Measurements from ENCODE around the gene NUDT22.

NUDT22 gene

DNA sequence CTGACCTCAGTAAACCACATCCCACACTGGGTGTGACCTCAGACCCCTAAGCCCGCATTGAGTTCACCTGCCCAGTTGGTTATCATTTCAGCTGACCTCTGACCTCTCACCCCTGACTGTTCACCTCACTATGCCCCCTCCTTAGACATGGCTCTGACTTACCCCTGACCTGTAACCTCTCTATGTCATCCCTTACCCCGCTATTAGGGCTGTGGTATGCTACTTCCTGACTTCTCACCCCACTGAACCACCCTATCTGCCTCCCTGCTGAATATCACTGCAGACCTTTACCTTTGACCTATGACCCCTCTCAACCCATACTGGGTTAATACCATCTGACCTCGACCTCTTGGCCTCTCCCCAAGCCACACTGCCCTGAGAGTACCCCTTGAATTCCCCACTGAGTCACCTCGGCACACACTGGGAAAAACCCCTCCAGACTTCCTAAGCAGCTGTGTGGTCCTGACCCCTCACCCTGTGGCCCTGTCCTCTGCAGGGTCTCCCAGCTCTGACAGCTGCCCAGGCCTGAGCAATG lies 33.5 kb downstream of the NUDT22 start:
- no peak for DNase-seq

DNA sequence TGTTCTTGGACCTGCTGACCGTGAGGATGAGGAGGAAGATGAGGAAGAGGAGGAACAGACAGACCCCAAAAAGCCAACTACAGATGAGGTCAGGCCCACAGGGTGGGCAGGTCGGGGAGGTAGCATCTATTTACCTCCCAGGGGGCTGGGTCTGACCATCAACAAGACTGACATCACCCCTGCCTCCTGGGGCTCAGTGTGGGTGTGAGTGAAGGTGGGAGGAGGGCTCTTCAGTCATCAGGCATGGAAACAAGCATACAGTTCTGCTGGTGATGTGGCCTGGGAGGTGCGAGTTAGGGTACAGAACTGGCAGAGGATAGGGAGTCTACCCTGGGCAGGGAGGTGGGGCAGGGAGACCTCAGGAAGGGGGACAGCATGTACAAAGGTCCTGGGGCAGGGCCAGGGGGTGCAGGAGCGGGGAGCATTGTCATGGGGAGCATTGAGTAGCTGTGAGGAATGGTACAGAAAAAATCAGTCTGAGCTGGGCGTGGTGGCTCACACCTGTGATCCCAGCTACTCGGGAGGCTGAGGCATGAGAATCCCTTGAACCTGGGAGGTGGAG lies 34.2 kb downstream of the NUDT22 start:
- no peak for DNase-seq

DNA sequence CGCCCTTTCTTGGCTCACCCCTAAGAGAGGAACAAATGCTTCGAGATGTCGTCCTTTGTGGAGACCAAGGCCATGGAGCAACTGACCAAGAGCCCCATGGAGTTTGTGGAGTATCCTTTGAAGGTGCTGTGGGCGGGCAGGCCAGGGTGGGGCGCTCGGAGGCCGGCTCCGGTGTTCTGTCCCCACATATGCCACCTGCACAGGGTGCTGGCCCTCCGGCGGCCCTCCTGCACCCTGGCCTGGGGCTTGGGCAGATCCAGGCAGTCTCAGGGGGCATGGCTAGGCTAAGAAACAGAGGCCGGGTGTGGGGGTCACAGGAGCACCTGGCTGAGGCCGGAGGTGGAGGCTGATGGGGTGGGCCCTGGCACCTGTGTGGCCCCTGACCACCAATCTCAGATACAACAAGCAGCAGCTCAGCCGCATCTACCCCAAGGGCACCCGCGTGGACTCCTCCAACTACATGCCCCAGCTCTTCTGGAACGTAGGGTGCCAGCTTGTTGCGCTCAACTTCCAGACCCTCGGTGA lies 35.5 kb downstream of the NUDT22 start:
- no peak for DNase-seq

DNA sequence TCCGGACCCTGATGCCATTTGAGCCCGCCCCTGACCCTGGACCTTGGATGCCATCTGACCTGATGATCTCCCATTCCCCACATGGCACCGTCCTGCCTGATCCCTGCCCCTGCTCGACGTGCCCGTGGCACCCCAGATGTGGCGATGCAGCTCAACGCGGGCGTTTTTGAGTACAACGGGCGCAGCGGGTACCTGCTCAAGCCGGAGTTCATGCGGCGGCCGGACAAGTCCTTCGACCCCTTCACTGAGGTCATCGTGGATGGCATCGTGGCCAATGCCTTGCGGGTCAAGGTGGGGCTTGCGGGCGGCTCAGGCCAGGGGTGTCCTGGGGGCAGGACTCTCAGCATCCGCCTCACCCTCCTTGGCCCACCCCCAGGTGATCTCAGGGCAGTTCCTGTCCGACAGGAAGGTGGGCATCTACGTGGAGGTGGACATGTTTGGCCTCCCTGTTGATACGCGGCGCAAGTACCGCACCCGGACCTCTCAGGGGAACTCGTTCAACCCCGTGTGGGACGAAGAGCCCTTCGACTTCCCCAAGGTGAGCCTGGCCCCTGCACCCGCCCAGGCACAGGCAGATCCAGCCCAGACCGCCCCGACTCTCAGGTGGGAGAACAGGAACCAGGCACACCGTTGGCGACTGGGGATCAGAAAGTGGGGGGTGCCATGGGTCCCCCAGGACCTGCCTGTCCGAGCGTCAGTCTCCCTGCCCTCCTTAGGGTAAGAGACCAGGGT lies 36.4 kb downstream of the NUDT22 start:
- DNase-seq: no peak

DNA sequence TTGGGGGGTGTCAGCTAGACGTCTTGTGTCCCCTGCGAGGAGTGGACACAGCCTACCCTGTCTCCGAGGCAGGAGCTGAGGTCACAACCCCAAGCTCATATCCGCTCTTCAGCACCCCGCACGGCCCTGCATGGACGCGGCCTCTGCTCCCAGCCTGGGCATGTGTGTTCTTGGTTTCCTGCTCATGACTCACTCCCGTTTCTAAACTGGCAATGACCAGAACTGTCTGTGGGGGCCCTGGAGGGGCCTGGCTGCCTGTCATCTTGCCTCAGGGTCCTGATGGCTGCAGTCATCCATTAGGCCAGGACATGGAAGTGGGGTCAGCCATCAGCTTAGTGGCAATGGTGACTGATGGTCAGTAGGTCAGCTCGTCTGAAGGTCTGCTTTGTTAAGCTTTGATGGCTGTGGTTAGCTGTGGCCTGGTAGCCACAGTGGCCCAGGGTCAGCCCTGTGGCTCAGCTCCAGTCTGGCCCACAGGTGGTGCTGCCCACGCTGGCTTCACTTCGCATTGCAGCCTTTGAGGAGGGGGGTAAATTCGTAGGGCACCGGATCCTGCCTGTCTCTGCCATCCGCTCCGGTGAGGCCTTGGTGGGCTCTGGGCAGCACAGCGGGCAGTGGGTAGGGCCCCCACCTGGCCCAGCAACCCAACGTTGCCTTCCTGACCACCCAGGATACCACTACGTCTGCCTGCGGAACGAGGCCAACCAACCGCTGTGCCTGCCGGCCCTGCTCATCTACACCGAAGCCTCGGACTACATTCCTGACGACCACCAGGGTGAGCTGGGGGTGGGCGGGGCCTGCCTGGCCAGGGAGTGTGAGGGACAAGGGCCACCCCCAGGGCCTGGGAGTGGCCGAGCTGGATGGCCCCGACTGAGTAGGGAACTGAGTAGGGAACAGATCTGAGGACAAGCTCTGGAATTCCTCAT lies 37.2 kb downstream of the NUDT22 start:
- no peak for DNase-seq

DNA sequence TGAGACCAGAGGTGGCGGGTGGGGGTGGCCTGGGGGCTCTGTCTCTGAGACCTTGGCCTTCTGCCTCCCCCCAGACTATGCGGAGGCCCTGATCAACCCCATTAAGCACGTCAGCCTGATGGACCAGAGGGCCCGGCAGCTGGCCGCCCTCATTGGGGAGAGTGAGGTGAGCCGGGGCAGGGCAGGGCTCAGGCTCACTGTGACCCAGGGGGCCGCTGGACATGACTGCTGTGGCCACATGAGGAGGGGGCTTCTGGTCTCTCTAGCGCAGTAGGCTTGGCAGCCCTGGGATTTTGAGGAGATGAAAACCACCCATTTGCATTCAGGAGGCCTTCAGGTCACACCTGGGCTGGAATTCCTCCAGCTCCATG lies 37.9 kb downstream of the NUDT22 start:
- no peak for DNase-seq

DNA sequence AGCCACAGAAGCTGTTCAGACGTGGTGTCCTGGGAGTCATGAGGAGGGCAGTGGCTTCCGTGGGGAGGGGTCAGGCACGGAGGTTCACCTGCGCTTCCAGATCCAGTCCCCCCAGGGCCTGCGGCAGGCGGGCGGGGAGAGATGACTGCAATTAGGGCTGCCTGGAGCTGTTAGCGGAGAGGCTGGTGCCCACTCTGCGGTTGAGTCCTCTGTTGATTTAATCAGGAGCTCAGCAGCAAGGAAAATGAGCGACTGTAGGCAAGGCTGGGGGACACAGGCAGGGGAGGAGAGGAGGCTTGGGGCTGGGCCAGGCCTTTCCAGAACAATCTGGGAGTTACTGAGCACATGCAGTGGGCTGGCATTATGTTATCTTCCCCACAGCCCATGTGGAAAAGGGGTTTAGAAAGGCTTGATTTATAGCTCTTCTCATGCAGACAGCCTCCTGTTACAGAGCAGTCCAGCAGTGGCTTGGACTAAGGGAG lies 38.3 kb downstream of the NUDT22 start:
- DNase-seq: no peak

DNA sequence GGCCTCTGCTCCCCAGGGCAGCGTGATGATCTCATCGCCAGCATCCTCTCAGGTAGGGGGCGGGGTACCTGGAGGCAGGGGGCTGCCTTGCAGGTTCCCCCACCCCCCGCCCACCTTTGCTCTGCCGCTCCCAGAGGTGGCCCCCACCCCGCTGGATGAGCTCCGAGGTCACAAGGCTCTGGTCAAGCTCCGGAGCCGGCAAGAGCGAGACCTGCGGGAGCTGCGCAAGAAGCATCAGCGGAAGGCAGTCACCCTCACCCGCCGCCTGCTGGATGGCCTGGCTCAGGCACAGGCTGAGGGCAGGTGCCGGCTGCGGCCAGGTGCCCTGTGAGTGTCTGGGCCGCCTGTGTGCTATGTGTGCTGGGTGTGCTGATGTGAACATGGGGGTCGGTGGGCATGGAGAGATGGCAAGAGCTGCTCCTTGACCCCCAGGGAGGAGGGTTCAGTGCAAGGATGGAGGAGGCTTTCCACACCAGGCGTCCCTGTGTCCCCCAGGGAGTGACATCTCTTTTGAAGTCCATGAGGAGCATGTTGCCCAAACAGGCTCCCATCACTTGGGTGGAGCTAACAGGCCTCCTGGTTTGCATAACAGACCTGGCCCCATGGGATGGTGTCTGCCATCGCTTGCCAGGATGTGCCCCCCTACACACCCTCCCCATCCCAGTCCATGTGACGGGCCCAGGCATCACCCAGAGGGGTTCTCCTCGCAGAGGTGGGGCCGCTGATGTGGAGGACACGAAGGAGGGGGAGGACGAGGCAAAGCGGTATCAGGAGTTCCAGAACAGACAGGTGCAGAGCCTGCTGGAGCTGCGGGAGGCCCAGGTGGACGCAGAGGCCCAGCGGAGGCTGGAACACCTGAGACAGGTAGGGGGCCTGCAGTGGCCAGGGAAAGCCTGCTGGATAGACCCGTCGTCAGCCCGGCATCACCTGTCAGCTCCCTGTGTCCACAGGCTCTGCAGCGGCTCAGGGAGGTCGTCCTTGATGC lies 39.4 kb downstream of the NUDT22 start:
- DNase-seq: no peak

DNA sequence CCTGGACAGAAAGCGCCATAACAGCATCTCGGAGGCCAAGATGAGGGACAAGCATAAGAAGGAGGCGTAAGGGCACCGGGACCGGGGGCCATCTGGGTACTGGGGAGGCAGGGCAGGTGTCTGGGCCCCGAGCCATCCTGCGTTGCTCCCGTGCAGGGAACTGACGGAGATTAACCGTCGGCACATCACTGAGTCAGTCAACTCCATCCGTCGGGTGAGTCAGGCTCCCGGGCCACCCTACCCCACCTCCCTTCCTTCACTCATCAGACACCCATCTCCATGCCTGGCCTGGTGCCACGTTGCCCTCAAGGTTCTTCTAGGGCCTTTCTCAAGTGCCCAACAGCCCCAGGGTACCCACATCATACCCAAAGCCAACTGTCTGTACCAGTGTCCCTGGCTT lies 40.3 kb downstream of the NUDT22 start:
- DNase-seq: no peak

DNA sequence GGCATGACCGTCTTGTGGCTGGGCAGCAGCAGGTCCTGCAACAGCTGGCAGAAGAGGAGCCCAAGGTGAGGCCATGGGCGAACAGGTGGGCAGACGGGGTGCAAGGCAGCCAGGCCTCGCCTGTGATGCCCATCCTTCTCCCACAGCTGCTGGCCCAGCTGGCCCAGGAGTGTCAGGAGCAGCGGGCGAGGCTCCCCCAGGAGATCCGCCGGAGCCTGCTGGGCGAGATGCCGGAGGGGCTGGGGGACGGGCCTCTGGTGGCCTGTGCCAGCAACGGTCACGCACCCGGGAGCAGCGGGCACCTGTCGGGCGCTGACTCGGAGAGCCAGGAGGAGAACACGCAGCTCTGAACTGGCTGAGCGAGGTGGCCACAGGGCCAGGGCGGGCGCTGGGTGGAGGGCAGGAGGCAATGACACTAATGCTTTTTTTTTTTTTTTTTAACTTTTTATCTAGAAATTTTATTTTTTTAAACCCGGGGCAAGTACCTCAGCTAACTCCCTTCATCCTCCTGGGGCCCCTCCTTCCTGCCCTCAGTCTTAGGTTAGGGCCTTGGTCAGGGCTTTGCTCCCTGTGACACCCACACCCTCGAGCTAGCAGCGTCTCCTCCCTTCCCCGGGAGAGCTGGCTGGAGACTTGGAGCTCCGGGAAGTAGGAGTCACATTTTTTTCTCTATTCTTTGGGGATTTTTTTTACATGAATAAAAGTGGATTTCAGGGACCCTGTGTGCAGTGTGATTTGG lies 41.3 kb downstream of the NUDT22 start:
- no peak for DNase-seq

DNA sequence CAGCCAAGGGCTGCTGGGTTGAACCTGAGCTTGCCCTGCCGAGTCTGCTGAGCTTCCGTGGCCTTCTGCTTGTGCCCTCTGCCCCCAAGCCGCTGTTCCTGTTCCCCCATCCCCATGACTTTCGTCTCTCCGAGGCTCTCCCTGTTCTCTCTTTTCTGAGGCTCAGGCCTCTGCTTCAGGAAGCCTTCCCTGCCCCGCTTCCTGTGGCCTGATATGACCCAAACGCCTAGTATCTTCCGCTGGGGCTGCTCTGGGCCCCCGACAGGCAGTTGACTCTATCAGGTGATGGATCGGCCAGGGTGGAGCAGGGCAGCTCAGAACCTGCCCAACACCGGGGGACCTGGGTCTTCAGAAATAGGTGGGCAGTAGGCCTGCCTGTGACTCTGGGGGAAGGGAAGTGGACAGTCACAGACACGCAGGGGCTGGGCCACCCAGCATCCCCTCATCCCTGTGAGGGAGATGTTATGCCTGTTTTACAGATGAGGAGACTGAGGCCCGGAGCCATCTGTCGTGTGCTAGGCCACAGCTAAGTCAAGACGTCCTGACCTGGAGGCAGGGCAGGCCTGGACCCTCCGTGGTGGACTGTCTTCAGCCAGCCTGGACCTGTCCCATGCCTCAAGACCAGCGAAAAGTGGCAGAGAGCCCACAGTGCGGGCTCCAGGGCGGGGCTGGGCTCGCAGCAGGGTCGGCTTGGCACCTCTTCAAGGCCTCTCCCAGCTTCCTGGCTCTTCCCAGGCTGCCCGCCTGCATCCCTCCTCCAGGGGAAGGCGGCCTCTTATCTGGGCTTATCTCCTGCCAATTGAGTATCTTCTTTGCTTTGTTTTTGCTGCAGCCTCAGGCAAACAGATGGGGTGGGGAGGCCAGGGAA lies 42.2 kb downstream of the NUDT22 start:
- no peak for DNase-seq

DNA sequence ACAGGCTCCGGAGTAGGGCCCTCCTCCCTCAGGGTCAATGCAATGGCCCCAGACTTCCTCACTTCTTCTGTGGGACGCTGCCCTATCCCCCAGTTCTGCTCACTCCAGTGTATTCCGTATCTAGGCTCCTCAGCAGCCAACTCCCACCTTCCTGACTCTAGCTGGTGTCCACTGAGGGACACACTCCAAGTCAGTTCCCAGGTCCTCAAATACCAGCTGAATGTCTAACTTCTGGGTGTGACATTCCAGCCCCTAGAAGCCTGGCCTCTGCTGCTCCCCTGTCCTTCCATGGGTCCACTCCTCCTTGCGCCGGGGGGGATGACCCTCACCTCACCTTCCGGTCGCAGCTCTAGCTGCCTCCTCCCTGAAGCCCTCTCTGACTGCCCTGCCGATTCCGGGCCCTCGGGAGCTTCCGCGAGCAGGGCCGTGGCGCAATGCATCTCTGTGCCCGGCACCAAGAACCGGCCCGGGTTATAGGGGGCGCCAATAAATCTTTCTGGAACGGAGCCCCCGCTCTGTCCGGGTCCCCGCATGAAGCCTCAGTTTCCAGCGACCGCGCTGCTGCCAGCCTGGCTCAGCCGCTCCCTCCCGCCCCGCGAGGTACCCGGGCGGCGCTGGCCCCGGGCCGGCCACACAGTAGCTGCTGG lies 42.9 kb downstream of the NUDT22 start:
- peak; percentile 41 for DNase-seq

DNA sequence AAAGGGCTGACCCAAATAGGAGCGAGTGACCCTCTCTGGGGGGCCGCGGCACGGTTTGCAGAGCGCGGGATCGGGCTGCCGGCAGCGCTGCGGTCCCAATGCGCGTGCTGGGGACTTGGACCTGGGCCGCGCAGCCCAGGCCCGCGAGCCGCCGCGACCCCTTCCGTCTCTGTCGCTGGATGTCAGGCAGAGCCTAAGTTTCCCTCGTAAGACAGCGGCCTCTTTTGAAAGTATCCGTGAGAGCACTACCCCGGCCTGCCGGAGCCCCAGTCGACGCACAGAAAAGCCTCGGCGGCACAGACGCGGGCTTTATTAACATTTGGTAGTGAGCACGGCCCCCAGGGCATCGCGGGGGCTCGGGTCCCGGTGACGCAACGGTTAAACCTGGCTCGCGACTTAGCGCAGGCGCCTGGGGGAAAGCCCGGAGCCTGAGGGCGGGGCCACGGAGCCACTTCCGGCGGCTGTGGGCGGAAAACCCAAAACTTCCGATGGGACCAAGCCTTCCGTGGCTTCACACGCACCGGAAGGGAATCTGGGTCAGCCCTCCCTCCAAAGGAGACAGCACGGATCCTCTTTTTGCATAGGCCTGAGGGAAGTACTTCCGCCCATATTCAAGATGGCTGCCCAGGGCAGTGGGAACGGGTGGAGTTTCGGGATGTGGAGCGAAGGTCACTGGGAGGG lies 43.6 kb downstream of the NUDT22 start:
- peak; percentile 98 for DNase-seq

DNA sequence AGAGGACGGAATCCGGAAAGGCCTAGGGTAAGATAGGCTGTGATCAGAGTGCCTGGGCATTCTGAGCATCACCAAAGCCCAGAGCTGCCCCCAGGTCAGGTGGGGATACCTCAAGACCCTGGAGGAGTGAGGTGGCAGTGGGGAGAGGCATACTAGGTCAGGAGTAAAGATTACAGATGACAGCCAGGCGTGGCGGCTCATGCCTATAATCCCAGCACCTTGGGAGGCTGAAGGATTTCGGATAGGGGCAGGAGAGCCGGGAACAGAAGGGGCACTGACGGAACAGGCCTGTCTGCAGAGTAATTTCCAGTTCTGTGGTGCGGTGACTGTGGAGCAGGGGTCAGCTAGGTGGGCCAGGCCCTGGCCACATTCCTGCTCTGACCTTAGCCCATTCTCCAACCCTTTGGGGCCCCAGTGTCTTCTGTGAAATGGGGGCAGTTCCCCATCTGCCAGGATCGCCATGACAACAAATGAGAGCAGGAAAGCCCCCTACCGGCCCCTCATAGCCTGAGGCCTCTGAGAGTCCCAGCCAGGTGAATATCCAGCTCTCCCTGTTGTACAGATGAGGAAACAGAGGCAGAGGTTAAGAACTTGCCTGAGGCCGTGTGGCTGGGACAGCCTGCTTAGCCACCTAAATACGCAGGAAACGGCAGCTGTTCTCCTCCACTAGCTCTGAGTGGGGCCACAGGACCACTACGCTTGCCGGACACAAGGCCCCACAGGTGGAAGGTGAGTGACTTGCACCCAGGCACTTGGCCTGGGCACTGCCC lies 49.1 kb downstream of the NUDT22 start:
- no peak for DNase-seq

DNA sequence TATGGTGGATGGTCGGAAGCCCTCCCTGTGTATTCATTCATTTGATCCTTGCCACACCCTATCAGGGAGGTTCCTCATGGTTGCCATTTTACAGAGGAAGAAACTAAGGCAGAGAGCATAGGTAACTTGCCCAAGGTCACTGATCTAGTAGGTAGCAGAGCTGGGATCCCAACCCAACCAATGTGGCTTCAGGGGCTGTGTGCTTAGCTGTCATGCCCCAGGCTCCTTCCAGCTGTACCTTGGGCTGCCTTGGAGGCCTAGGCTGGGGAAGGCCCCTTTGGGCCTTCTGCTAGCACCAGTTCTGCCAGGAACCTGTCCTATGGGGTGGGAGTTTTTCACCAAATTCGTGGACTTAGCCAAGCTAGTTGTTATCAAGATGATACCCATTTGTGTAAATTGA lies 49.8 kb downstream of the NUDT22 start:
- no peak for DNase-seq

DNA sequence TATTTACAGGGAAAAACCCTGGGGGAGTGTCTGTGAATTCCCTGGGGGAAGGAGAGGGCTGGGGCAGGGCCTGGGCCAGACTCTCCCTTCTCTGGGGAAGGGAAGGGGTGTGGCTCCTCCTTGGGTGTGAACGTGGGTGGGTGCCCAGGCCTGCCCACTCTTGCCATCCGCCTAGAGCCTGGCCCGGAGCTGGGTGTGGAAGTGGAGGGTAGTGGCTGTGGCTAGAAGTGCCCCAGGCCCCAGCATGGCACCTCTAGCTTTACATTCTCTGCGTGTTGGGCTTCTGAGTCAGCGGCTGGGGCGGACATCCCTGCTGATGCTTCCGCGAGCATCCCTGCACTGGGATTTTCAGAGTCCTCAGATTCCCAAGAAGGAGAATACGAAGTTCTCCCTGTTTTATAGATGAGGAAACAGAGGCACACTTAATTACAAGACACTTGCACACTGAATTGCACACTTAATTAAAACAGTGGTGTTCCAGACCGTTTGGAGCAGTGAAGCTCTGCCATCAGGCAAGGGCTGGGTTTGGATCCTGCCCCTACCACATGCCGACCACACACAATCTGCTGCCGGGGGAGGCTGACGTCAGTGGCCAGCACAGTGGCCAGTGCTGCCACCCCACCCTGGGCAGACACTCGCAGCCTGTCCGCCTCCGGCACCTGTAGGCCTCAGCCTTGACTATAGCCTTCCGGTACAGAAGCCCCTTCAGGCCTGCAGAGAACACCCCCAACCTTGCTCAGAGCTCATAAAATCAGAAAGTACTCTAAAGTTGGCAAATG lies 50.8 kb downstream of the NUDT22 start:
- no peak for DNase-seq

DNA sequence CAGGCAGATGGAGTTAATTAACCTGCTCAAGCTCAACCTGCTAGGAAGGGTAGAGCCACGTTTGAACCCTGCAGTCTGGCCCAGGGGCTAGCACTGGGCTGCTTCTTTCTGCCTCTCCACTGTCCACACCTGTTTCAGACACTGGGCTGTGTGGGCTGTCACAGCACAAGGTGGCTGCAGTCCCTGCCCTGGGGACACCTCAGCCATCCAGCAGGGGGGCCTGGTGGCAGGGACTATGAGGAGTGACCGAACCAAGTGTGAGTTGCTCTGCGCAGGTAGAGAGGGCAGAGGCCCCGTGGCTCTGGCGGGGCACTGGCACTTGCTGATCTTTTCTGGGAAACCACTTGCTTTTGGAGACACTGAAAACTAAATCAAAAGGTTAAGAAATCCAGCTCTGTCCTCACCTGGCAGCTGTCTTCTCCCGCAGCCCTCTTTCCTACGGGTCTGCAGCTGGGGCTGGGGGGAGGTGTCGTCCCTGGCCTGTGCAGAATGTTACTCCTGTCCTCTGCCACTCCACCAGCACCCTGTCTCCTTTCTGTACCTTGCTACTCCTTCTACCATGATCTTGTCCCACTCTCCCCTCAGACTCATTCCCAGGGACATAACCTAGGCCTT lies 52.6 kb downstream of the NUDT22 start:
- no peak for DNase-seq

Measured in NCI-H510A treated with DMSO at 0.1 percent for 48 hours (cell line).